ENCODE results near the gene COG7.
"Not testable (repeated sequence)": the region's sequence is repeated elsewhere in the genome, so short reads cannot be mapped to it uniquely, and the experiment has no call there.

COG7 gene

DNA sequence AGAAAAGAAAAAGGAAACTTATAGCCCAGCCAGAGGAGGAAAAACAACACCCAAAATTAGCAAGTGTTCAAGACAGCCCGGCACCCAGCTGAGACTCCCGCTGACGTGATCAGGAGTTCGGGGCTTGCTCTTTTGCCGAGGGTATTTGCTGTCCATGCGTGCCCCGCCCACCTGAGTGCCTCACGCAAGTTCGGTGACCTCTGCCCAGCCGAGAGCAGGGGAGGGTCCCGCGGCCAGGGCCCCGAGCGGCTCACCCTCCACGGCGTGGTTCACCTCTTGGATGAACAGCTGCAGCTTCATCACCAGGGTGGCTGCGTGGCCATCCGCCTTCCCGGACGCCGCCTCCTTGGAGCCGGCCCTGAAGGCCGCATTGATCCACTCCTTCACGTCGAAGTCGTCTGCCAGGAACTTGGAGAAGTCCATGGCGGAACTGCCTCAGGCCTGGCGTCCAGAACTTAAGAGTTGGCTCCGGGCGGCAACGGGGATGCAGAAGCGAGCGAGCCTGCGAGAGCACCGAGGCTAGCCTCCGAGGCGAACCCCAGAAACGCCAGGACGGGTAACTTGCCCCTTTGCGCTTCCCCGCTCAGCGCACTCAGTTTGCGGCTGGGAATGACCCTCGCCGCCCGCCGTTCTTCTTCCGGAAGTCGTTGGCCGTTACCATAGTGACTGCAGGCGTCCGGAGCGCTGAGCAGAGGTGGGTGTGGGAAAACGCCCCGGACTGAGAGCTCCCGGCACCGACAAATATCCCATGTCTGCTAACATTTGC lies at the start of gene COG7:
COG7 (minus strand) TSS at position 618 of the 766 bp plus-strand sequence; CDS start at position 423, 195 bp downstream.
- DNase-seq (ENCODE audit: low read depth in 4 of 4, low spot score in 1 of 4): peak; percentile 69 to 80 (median 76)

DNA sequence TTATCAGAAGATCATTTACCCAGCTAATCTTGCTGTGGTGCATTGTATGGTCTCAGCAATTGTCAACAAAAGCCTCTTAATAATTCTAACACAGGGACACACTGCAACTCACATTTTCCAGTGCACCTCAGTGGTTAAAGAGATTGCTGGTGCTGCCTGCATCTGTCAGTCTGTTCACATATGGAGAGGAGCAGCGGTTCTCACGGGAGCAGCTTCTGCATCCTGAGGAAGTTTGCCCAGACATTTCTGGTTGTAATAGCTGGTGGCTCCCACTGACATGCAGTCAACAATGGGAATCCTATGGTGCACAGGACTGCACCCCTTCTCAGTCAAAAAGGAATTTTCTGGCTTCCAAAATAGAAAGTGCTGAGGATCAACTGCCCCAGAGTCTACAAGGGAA lies 49.5 kb upstream of the COG7 start:
- DNase-seq (ENCODE audit: low read depth in 4 of 4, low spot score in 1 of 4): no peak

DNA sequence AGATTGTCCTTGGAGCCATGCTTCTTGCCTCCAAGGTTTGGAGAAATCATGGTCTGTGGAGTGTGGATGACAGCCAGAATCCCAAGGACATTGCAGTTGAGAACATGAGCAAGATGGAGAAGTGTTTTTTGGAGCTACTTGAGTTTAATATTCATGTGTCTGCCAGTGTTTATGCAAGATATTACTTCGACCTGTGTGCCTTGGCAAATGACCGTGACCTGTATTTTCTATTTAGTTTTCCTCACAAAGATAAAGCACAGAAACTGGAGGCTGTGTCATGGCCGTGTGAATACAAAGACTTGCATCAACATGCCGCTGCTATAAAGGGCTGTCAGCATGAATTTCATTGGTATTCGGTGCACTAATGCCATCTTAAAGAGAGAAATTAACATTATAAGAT lies 48.3 kb upstream of the COG7 start:
- no peak for DNase-seq (ENCODE audit: low read depth in 4 of 4, low spot score in 1 of 4)

DNA sequence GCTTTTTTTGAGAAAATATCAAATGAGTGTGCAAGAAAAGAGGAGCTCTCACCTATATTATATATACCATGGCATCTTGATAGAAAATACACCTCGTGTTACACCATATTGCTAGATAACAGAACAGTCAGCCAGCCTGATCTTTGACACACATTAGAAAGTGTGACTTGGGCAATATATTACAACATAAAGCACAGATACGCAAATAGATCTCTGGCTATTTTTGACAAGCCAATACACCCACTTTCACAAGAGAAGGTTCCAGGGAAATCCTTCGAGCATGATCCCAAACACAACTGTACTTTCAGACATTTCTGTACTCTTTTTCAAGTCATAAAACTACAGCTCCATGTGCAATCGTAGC lies 47.9 kb upstream of the COG7 start:
- no peak for DNase-seq (ENCODE audit: low read depth in 4 of 4, low spot score in 1 of 4)

DNA sequence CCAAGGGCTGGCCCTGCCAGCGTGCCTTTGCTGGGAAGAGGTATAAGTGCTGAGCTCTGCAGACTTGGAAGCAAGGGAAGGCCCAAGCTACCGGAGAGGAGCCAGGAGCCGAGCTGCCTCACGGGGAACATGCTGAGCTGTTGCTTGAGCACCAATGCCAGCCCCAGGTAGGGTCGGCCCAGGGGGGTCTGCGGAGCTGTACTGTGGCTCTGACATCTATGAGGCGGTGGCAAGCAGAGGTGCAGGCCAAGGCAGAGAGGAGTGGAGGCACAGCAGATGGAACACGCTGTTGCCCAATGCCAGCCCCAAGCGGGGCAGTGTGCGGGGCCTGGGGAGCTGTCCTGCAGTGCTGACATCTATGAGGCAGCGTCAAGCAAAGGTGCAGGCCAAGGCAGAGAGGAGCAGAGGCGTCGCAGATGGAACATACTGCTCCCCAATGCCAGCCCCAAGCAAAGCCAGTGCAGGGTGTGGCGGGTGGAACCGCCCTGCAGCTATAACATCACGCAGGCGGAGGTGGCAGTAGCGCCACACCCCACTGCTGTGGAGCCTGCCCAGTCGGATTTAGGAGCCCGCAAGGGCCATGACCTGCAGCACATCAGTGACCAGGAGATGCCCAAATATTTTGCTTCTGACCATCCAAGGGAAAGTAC lies 47.3 kb upstream of the COG7 start:
- no peak for DNase-seq (ENCODE audit: low read depth in 4 of 4, low spot score in 1 of 4)

DNA sequence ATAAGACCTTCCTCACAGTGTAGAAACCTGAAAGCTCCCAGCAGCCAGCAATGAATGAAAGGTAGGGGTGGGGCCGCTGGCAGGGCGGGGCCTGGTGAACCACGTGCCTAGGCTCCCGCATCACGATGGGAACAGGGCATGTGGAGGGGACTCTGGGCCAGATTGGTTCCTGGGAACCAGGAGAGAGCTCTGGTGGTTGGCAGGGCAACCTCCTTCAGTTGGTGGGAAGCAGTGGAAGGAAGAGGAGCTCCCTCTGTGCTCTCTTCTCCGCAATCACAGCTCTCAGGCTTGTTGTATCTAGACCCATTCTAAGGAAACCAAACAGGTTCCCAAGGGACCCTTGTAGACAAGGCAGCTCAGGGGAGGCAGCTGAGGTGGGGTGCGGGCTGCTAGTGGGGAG lies 46.8 kb upstream of the COG7 start:
- DNase-seq (ENCODE audit: low read depth in 4 of 4, low spot score in 1 of 4): no peak

DNA sequence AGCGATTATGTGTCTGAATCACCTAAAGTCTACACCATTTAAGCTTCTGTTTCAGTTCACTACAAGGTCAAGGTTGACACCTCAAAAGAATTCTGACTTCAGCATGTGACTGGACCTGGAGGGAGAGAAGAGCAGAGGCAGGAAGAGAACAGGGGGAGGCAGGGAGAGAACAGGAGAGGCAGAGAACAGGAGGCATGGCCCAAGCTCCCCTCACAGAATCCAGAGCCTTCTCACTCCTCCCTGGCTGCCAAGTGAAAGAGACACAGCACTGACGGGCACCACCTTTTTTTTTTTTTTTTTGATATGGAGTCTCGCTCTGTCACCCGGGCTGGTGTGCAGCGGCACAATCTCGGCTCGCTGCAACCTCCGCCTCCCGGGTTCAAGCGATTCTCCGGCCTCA lies 45.9 kb upstream of the COG7 start:
- DNase-seq (ENCODE audit: low read depth in 4 of 4, low spot score in 1 of 4): no peak

DNA sequence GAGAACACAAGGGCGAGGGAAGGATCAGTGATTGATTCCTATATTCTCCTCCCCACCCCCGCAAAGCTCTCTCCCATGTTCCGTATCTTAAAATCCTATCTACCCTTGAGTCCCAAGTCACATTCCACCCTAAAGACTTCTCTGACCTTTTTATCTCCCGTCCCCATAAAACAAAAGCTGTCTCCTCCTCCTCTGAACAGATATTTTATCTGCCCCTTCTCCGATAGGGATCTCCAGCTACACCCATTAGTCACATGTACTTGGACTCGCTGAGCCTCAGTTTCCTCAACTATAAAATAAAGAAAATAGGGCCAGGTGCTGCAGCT lies 44.5 kb upstream of the COG7 start:
- DNase-seq (ENCODE audit: low read depth in 4 of 4, low spot score in 1 of 4): no peak

DNA sequence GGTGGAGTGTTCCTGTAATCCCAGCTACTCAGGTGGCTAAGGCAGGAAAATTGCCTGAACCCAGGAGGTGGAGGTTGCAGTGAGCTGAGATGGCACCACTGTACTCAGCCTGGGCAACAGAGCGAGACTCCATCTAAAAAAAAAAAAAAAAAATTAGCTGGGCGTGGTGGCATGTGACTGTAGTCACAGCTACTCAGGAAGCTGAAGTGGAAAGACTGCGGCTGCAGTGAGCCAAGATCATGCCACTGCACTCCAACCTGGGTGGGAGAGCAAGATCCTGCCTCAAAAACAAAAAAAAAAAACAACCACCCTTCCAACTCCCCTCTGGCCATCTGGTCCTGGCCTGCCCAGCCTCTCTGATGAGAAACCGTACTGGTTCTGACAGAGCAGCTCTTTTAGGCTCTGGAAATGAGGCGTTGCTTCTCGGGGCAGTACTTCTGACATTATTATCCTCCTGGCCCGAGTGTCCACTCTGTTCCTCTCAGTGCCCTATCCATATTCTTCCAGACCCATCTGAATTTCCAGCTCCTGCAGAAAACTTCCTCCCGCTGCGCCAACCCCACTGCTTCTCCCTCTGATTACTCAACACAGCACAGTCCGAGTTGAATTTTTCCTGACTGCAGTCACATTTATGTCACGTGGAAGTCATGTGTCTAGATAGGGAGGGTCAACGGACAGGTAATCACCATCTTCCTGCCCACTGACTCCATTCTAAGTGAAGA lies 44.0 kb upstream of the COG7 start:
- DNase-seq (ENCODE audit: low read depth in 4 of 4, low spot score in 1 of 4): no peak

DNA sequence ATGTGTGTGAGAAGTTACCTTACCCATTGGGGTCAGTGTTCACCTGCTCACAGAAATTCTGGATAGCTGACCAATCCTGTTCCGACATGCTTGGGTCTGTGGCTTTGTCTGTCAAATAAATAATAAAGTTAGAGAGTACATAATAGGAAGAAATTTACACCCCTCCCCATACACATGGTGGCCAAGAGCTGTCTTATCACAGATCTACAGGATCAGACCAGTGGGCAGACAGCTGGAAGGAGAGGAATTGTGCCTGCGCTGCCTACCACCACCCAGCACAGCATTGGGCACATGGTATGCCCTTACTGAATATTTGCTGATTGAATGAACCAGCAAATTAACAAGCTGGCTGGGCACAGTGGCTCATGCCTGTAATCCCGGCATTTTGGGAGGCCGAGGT lies 42.7 kb upstream of the COG7 start:
- DNase-seq (ENCODE audit: low read depth in 4 of 4, low spot score in 1 of 4): no peak

DNA sequence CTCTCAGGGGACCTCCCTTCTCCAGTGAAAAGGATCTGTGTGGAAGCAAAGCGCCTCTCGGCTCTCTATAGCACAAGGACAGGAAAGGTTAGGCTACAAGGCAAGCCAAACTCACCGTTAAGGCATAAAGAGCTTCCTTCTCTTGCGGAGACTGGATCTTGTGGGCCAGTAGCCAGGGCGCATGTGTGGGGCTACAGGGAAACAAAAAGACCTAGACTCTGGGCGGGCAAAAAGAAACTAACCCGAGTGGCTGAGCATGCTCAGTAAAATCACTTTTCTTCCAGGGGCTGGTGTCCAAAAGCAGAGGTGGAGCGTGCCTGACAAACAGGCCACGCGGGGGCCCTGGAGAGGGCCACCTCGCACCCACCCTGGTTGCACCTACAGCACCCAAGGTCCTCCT lies 41.2 kb upstream of the COG7 start:
- no peak for DNase-seq (ENCODE audit: low read depth in 4 of 4, low spot score in 1 of 4)

DNA sequence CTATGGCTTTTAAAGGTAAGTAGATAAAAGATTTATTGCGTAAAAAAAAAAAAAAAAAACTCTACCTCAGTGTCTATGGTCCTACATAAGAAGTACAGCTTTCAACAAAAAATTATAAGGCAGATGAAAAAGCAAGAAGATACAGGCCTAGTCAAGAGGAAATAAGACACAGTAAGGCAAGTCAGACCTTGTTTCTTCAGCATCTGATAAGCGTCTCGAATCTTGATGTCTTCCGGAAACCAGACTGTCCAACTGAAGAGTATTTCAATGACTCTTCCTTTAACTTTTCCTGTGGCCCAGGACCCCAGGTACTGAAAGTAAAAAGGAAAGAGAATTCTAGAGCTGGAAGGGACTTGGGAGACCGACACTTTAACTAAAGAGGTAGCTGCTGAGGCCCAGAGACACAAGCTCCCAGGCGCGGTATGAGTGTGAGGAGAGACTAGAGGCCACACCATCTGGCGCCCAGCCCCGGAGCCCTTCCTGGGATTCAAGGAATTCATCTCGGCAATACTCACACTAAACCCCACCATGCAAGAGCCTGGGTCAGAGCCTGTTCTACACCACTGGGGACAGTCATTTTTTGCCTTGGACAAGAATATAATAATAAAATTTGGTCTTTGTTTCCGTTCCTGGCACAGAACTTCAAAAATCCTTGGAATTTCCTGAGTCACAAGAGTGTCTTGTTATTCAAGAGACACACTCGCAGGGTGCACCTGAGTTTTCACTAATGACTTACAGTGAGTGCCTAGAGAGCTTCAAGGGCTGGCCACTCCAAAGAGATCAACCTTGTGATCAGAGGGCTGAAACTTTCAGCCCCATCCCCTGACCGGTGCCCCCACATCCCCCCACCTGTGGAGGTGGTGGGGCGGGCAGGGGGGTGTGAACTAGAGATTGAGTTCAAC lies 38.8 kb upstream of the COG7 start:
- DNase-seq (ENCODE audit: low read depth in 4 of 4, low spot score in 1 of 4): no peak

DNA sequence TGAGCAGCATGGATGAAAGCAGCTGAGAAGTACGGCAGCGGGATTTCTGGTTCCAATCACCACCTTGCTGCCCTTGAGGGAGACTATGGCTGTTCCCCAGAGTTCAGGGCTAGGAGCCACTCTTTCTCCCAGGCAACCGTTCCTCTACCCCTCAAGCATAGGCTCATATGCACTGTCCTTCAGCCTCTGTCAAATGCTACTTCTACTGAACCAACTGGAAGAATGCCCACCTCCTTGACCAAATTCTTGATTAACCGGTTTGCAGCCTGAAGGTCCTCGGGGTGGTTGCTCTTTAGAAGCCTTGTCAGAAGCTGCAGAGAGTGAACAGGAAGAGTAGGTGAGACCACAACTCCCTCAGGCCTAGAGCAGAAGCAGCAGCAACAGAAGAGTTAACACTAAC lies 33.5 kb upstream of the COG7 start:
- DNase-seq (ENCODE audit: low read depth in 4 of 4, low spot score in 1 of 4): no peak

DNA sequence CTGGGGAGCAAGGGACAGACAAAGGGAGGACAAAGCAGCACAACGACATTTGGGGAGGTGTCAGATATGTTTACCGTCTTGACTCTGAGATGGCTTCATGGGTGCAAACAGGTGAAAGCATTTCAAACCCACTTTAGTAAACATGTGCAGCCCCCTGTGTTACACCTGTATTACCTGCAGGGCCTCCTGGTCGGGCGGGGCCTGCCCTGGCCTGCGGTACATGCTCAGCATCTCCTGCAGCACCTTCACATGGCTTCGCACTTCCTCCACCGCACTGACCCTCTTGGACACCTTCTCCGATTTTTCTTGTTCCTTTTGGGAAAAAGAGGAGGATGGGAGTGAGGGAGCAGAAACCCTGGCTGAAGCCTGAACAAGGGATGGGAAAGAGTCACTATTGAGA lies 32.9 kb upstream of the COG7 start:
- DNase-seq (ENCODE audit: low read depth in 4 of 4, low spot score in 1 of 4): no peak

DNA sequence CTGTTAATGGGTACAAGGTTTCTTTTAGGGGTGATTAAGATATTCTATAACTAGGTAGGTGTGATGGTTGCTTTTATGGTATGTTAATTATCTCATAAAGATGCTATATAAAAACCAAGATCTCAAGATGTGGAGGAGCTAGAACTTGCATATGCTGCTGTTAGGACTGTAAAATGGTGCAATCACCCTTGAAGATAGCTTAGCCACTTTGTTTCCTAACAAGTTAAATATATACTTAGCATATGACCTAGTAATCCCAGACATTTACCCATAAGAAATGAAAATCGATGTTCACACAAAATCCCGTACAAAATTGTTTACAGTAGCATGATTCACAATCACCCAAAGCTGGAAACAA lies 32.2 kb upstream of the COG7 start:
- no peak for DNase-seq (ENCODE audit: low read depth in 4 of 4, low spot score in 1 of 4)

DNA sequence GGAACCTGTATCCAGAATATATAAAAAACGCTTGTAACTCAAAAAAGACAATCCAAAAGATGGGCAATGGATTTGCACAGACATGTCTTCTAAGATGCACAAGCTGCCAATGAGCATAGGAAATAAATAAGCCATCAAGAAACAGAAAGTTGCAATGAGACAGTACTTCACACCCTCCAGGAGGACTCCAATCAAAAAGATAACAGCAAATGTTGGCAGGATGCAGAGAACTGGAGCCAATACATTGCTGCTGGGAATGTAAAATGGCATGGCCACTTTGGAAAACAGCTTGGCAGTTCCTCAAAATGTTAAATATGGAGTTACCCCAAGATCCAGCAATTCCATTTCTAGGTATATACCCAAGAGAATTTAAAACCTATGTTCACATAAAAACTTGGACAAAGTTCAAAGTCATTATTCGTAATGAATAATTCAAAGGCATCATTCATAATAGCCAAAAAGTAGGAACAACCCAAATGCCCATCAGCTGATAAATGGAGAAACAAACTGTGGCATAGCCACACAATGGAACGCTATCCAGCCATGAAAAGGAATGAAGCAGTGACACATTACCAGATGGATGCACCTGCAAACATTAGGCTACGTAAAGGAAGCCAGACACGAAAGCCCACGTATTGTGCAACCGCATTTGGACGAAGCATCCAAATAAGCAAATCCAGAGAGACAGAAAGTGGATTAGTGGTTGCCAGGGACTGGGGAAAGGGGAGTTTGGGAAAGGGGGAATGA lies 31.7 kb upstream of the COG7 start:
- no peak for DNase-seq (ENCODE audit: low read depth in 4 of 4, low spot score in 1 of 4)

DNA sequence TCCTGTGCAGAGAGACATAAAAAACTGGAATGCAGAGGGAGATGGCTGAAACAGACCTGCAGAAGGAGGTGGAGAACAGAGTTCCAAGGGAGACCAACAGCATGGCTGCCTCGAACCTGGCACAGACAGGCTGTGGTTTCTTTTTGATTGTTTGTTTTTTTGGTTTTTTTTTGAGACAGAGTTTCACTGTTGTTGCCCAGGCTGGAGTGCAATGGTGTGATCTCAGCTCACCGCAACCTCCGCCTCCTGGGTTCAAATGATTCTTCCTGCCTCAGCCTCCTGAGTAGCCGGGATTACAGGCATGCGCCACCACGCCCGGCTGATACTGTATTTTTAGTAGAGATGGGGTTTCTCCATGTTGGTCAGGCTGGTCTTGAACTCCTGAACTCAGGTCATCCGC lies 30.5 kb upstream of the COG7 start:
- DNase-seq (ENCODE audit: low read depth in 4 of 4, low spot score in 1 of 4): not testable (repeated sequence)

DNA sequence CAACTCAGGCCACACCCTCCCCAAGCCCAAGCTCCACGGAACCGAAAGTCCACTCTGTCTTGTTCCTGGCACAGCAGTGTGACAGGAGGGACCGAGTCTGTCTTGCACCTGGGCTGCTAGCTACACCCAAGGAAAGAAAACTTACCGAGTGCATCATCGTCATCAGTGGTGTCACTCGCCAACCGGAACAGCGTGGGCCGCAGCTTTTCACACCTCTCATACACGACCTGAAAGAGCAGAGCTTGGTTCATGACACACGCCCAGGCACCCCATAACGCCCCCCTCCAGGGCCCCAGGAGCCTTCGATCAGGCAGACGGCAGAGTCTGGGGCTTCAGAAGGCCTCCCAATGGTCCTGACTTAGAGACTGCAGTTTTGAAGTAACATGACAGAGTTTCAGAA lies 29.8 kb upstream of the COG7 start:
- DNase-seq (ENCODE audit: low read depth in 4 of 4, low spot score in 1 of 4): no peak

DNA sequence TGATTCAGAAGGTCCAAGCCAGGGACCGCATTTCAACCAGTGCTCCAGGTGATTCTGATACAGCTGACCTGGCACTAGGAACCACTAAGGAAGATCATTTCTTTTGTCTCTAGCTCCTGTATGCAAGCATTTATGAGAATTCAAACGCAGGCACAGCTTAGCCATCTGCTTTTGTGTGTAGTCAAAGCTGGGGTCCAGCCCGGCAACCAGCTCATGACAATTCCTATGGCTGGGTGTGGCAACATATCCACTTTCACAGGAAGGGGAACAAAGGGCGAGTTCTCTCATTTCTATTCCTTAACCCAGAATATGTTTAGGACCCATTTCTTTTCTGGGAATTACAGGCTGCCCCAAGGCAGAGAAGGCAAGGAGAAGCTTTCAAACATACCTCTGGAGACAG lies 27.3 kb upstream of the COG7 start:
- no peak for DNase-seq (ENCODE audit: low read depth in 4 of 4, low spot score in 1 of 4)

DNA sequence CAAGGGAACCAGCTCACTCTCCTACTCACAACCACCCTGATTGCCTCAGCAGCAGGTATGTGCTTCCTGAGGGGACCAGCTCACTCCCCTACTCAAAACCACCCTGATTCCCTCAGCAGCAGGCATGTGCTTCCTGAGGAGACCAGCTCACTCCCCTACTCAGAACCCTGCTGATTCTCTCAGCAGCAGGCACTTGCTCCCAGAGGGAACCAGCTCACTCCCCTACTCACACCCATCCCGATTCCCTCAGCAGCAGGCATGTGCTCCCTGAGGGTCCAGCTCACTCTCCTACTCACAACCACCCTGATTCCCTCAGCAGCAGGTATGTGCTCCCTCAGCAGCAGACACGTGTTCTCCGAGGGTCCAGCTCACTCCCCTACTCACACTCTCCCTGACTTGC lies 26.1 kb upstream of the COG7 start:
- no peak for DNase-seq (ENCODE audit: low read depth in 4 of 4, low spot score in 1 of 4)

DNA sequence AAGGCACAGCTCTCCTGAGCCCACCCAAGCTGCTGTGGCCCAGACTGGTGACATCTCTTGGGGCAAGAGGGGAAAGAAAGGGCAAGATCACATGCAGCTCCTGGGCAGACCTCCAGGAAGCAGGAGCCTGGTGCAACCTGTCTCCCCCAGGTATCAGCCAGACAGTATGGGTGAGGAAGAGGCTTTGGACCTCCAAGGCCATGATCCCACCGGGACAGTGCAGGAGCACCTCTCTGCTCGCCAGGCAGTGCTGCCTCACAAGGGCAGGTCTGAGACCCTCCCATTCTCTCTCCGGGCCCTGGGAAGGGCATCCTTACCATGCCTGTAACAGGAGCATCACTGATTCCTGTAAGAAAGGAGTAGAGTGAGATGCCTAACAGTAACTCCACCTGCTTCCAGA lies 25.6 kb upstream of the COG7 start:
- no peak for DNase-seq (ENCODE audit: low read depth in 4 of 4, low spot score in 1 of 4)

Measured in stimulated activated CD4-positive, alpha-beta T cell treated with anti-CD3 and anti-CD28 coated beads, Interleukin-1b, Interleukin-23, amount 100 ng/mL, for 24 hours (primary cell).